Glomerular visceral epithelial cell (primary cell): Measurements from ENCODE around the gene ATP2A2.
"Not testable (repeated sequence)": the region's sequence is repeated elsewhere in the genome, so short reads cannot be mapped to it uniquely, and the experiment has no call there.

ENCODE experiments used
- DNase-seq: peaks from one replicate; pipeline ENCODE4 v3.0.0-alpha.2; 2016; ENCODE audit errors: extremely low spot score

The ATP2A2 gene

GRCh38 chr12:110280779-110281548, at the start of gene ATP2A2:
ATP2A2 (plus strand) TSS chr12:110281247; CDS start chr12:110281790, 543 bp downstream.
- peak; percentile 93 for DNase-seq

- no peak for DNase-seq
These were observed 47.7 kb upstream of the ATP2A2 start for GRCh38 chr12:110233212-110233903.

- no peak for DNase-seq
These were observed 46.7 kb upstream of the ATP2A2 start for GRCh38 chr12:110234331-110234751.

- no peak for DNase-seq
These were observed 46.3 kb upstream of the ATP2A2 start for GRCh38 chr12:110234755-110235154.

- no peak for DNase-seq
These were observed 45.7 kb upstream of the ATP2A2 start for GRCh38 chr12:110235383-110235782.

- no peak for DNase-seq
These were observed 37.8 kb upstream of the ATP2A2 start for GRCh38 chr12:110243227-110243626.

GRCh38 chr12:110244372-110244771, 36.7 kb upstream of the ATP2A2 start:
- no peak for DNase-seq

GRCh38 chr12:110244829-110245228, 36.2 kb upstream of the ATP2A2 start:
- no peak for DNase-seq

- no peak for DNase-seq
These were observed 35.7 kb upstream of the ATP2A2 start for GRCh38 chr12:110245369-110245772.

- no peak for DNase-seq
These were observed 34.3 kb upstream of the ATP2A2 start for GRCh38 chr12:110246636-110247339.

- peak; percentile 83 for DNase-seq
These were observed 33.5 kb upstream of the ATP2A2 start for GRCh38 chr12:110247340-110248095.

- peak; percentile 50 for DNase-seq
These were observed 33.0 kb upstream of the ATP2A2 start for GRCh38 chr12:110248096-110248447.

GRCh38 chr12:110249105-110249504, 31.9 kb upstream of the ATP2A2 start:
- DNase-seq = peak; percentile 16

GRCh38 chr12:110249716-110250225, 31.3 kb upstream of the ATP2A2 start:
- DNase-seq = peak; percentile 85

GRCh38 chr12:110251381-110251780, 29.7 kb upstream of the ATP2A2 start:
- DNase-seq = no peak

GRCh38 chr12:110252716-110253115, 28.3 kb upstream of the ATP2A2 start:
- no peak for DNase-seq

- DNase-seq = no peak
These were observed 27.9 kb upstream of the ATP2A2 start for GRCh38 chr12:110253176-110253575.

- DNase-seq = no peak
These were observed 26.0 kb upstream of the ATP2A2 start for GRCh38 chr12:110254971-110255540.

GRCh38 chr12:110255890-110256456, 25.1 kb upstream of the ATP2A2 start:
- not testable (repeated sequence) for DNase-seq

GRCh38 chr12:110256780-110257431, 24.1 kb upstream of the ATP2A2 start:
- no peak for DNase-seq
